ENCODE data around the gene CBFB. TPM values are rescaled to one million over a fixed set of nuclear protein-coding genes. Genes with fewer than 3 reads are reported as not detected.

The CBFB gene
- total RNA-seq, 1 donor from 2014 or later = 64.5 TPM

- no peak for TF ChIP-seq CTCF (IDR thresholded peaks at IDR 0.05; ENCODE audit: insufficient read depth, low read length, poor library complexity, severe bottlenecking)
- DNase-seq (ENCODE audit: low read depth) = no peak
- Histone ChIP-seq H3K36me3 (ENCODE audit: control insufficient read depth, insufficient read depth, low read length) (peaks cover 1% of the 10 kb centered on the region), H3K4me3 (ENCODE audit: low read depth, low read length) (no peak overlapping the region), H3K27me3 (ENCODE audit: control insufficient read depth, insufficient read depth, low read length) (no peaks in the 10 kb centered on the region)
Measured at GRCh38 chr16:67068212-67068753, 39.3 kb downstream of the CBFB start.

GRCh38 chr16:67071476-67072048, 42.6 kb downstream of the CBFB start:
- TF ChIP-seq CTCF (IDR thresholded peaks at IDR 0.05; ENCODE audit: insufficient read depth, low read length, poor library complexity, severe bottlenecking) = no peak
- DNase-seq (ENCODE audit: low read depth) = no peak
- H3K27me3 ChIP-seq (ENCODE audit: control insufficient read depth, insufficient read depth, low read length) = no peaks in the 10 kb centered on the region
- peaks cover 1% of the 10 kb centered on the region for H3K36me3 ChIP-seq (ENCODE audit: control insufficient read depth, insufficient read depth, low read length)
- no peak overlapping the region for H3K4me3 ChIP-seq (ENCODE audit: low read depth, low read length)

- Histone ChIP-seq H3K36me3 (ENCODE audit: control insufficient read depth, insufficient read depth, low read length) (no peaks in the 10 kb centered on the region), H3K27me3 (ENCODE audit: control insufficient read depth, insufficient read depth, low read length) (no peaks in the 10 kb centered on the region), H3K4me3 (ENCODE audit: low read depth, low read length) (no peak overlapping the region)
- no peak for TF ChIP-seq CTCF (IDR thresholded peaks at IDR 0.05; ENCODE audit: insufficient read depth, low read length, poor library complexity, severe bottlenecking)
- DNase-seq (ENCODE audit: low read depth) = no peak
Measured at GRCh38 chr16:67075331-67075730, 46.4 kb downstream of the CBFB start.

- DNase-seq (ENCODE audit: low read depth) = no peak
- Histone ChIP-seq H3K36me3 (ENCODE audit: control insufficient read depth, insufficient read depth, low read length) (no peaks in the 10 kb centered on the region), H3K4me3 (ENCODE audit: low read depth, low read length) (no peak overlapping the region), H3K27me3 (ENCODE audit: control insufficient read depth, insufficient read depth, low read length) (no peaks in the 10 kb centered on the region)
- no peak for TF ChIP-seq CTCF (IDR thresholded peaks at IDR 0.05; ENCODE audit: insufficient read depth, low read length, poor library complexity, severe bottlenecking)
Measured at GRCh38 chr16:67077871-67078270, 48.9 kb downstream of the CBFB start.

- H3K4me3 ChIP-seq (ENCODE audit: low read depth, low read length) = no peak overlapping the region
- DNase-seq (ENCODE audit: low read depth) = no peak
- no peaks in the 10 kb centered on the region for H3K27me3 ChIP-seq (ENCODE audit: control insufficient read depth, insufficient read depth, low read length)
- H3K36me3 ChIP-seq (ENCODE audit: control insufficient read depth, insufficient read depth, low read length) = no peaks in the 10 kb centered on the region
- TF ChIP-seq CTCF (IDR thresholded peaks at IDR 0.05; ENCODE audit: insufficient read depth, low read length, poor library complexity, severe bottlenecking) = no peak
Measured at GRCh38 chr16:67082100-67082499, 53.2 kb downstream of the CBFB start.

- TF ChIP-seq CTCF (IDR thresholded peaks at IDR 0.05; ENCODE audit: insufficient read depth, low read length, poor library complexity, severe bottlenecking) = no peak
- H3K36me3 ChIP-seq (ENCODE audit: control insufficient read depth, insufficient read depth, low read length) = no peaks in the 10 kb centered on the region
- DNase-seq (ENCODE audit: low read depth) = no peak
- no peak overlapping the region for H3K4me3 ChIP-seq (ENCODE audit: low read depth, low read length)
- no peaks in the 10 kb centered on the region for H3K27me3 ChIP-seq (ENCODE audit: control insufficient read depth, insufficient read depth, low read length)
Measured at GRCh38 chr16:67082891-67083290, 53.9 kb downstream of the CBFB start.

Measured in kidney epithelial cell (primary cell).